Activated CD4-positive, alpha-beta T cell treated with anti-CD3 and anti-CD28 coated beads, Interleukin-2, amount 50 U/mL, for 16 hours (primary cell): Measurements from ENCODE around the gene TLE1.
"Not testable (repeated sequence)": the region's sequence is repeated elsewhere in the genome, so short reads cannot be mapped to it uniquely, and the experiment has no call there.

Experiments used
- DNase-seq: peaks from one replicate; pipeline ENCODE4 v3.0.0-alpha.2; 2020

TLE1 gene

DNA sequence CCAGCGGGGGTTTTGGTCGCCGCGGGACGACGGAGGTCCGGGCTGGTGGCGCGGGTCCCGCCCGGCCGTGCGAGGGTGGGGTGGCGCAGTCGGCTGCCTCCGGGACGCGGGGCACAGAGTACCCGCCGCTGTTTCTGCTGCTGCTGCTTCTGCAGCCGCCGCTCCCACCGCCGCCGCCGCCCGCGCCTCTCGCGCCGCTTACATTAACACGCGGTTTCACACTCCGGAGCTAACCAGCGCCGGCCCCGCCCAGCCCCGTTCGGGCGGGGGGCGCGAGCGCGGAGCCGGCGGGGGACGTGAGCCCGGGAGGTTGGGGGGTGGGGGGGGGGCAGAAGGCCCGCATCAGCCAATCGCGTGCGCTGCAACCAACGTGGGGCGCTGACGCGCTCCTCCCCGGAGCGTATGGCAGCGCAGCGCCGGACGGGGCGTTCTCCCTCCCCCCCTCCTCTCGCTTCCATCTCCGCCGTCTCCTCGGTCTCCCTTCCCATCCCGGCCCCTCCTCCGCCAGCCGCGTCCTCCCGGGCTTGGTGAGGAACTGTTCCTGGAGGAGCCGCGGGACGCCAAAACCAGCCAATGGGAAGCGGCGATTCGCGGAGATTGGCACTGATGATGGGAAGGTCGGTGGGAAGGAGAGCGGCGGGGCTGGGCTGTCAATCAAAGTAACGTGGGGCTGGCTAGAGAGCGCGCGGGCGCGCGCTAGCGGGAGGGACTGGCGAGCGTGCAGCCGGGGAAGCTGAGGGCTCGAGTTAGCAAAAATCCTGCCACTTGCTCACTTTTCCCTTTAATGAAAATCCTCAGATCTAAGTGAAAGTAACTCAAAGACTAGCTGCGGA lies at the start of gene TLE1:
Gene TLE1, minus strand, starts transcription at position 205 of the 833 bp plus-strand sequence. CDS start 1,307 bp downstream, outside the sequence.
- DNase-seq: peak; percentile 71

DNA sequence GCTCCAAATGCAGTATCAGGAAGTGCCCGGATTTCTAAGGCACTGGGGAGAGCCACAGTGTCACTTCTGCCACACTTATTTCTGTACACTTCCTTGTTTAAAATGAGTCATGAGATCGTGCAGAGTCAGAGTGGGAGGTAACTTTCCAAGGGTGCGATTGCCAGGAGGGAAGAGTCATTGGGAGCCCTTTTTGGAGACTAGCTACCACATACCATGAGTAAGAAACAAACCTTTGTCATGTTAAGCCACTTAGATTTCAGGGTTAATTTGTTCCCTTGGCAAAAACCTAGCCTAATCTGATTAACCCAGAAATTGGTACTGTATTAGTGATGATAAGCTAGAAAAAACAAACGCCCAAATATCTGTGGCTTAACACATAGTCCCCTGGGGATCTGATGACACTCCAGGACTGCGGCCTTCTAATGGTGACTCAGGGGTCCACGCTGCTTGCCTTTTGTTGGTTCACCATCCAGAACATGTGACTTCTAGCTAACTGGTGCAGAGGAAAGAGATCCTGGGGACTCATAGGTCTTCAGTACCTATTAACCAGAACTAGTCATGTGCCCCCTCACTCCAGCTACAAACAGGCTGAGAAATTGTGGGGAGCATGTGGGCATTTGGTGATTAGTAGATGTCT lies 48.6 kb upstream of the TLE1 start:
- DNase-seq: no peak

DNA sequence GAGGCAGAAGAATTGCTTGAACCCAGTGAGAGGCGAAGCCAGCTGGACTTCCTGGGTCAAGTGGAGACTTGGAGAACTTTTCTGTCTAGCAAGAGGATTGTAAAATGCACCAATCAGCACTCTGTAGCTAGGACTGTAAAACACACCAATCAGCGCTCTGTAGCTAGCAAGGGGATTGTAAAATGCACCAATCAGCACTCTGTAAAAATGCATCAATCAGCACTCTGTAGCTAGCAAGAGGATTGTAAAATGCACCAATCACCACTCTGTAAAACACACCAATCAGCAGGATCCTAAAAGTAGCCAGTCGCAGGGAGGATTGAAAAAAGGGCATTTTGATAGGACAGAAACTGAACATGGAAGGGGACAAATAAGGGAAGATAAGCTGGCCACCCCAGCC lies 41.2 kb upstream of the TLE1 start:
- not testable (repeated sequence) for DNase-seq

DNA sequence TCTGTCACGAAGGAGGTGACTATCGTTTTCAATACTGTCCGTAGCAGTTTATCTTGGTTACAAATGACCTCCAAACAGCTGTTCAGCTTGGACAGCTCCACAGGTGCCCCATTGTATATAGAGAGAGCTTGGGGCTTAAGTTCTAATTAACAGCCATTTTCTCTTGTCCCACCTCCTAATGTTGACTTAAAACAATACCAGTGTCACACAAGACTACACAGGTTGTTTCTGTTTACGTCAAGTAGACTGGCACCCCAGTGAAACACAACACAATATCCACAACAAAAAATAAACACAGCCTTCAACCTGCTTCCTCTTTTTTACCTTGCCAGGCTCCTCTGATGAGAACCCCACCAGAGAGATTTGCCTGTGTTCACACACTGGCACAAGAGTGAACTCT lies 39.8 kb upstream of the TLE1 start:
- no peak for DNase-seq

DNA sequence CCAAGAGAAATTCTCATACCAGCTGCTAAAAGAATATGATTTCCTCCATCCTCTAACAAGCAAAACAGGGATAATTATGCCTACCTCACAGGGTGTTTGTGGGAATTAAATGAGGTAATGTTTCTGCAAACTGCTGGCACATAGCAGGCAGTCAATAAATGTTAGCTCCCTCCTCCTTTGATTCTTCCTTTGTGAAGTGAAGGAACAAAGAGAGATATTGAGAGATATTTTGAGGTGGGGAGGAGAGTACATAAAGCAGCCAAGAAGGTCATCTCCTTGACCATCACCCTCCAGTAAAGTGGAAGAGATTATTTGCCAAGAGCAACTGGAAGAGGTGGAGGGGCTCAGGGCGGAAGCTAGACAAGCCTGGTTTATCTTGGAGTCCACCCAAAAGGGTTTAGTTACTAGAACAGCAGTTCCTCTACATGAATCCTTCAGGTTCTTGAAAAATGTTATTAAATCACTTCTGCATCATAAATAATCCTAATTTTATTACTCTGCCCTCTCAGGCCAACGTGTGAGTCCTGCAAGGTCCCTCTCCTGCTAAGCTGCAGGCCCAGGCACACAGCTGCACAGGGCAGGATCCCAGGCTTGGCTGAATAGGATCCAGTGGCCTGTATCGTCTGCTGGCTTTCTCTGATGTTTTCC lies 35.0 kb upstream of the TLE1 start:
- no peak for DNase-seq

DNA sequence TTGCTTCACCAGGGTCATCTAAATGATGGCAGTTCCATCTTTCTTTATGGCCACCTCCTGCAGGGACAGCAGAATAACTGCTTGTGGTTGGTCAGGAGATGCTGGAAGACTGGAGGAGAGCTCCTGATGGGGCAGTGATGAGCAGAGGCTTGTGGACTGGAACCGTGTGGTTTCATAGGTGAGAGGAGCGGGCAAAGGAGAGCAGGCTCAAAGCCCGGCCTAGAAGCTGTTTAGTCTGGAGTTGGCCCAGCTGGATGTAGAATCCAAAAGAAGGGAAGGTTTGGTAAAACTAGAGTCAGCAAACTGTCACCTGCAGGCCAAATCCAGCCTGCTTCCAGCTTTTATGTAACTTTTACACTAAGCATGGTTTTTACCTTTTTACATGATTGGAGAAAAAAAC lies 32.9 kb upstream of the TLE1 start:
- no peak for DNase-seq

DNA sequence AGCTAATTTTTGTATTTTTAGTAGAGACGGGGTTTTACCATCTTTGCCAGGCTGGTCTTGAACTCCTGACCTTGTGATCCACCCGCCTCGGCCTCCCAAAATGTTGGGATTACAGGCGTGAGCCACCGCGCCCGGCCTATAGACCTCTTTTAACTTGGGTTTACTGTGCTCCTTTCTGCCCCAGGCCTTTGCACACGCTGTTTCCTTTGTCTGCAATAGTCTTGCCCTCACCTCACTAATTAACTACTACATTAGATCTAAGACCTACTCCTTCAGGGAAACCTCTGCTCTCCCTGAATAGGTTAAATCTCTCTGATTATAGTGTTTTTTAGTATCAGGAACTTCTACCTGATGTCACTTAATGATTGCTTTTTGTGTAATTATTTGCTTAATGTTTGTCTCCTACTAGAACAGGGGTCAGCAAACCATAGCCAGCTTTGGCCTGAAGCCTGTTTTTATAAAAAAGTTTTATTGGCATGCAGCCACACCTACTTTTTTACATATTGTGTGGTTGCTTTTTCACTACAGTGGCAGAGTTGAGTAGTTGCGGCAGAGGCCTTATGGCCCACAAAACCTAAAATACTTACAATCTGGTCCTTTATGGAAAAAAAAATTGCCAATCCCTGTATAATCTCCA lies 31.2 kb upstream of the TLE1 start:
- no peak for DNase-seq

DNA sequence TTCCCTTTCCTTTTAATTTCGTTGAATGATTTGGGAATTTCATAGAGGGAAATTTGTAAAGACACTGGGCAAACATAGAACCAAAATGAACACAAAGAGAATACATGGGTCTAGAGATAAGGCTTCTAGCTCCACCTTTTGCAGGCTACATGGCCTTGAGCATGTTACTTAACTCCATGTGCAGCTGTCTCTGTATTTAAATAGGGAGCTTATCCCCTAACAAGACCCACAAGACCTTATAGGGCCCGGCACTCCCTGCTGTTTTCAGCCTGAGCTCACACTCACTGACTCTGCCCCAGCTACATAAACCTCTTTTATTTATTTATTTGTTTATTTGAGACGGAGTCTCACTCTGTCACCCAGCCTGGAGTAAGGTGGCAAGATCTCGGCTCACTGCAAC lies 30.6 kb upstream of the TLE1 start:
- no peak for DNase-seq

DNA sequence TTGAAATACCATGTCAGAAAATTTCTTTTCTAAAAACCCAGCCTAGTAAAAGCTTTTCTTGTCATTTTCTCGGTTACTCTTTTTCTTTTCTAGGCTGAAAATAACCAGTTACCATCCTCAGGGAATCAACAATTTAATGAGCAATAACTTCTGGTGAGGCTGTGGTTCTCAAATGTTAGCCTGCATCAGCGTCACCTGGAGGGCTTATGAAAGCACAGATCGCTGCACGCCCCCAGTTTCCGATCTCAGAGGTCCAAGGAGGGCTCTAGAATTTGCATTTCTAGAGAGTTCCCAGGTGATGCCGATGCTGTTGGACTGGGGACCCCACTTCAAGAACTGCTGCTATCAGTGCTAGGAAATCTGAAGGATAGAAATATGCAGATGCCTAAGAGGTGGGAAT lies 28.9 kb upstream of the TLE1 start:
- DNase-seq: no peak

DNA sequence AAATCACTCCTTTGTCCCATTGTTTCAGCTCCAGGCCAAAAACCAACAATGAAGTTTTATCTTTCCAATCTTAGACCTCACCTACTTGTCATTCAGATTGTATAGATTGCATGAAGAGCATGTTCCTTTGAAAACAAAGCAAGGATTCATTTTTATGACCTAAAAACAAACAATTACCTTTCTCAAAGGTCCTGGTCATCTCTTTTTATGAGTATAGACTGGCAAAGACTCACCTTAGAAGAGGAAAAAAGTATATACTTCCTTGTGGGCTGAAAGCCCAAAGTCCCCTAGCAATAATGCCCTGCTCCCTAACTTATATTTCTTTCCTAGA lies 28.4 kb upstream of the TLE1 start:
- DNase-seq: no peak

DNA sequence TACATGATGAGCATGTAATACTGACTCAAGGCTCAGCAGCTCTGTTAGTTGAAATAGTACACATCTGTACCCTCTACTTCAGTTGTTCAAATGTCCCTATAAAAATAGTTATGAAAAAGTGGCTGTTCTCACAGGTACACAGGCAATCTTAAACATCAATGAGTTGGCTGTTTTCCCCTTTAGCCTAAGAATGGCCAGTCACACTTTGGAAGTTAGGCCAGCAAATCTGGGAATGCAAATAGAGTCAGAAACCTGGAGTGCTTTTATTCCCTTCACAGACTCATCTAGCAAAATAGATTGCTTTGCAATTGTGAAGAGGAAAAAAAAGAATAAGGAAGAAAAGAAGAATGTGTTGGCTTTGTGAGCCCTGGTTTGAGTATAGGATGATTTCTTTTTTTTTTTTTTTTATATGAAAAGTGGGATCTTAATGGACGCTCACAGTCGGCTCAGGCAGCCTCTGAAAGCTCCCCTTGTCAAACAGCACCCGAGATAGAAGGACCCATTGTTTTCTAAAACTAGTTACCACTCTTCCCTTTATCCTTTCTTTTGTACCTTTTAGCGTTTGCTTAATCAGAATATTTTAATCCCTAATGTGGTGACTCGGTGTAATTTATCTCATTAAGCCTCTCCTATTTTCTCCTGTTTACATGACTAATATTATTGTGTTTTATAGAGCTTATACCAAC lies 27.9 kb upstream of the TLE1 start:
- DNase-seq: no peak

DNA sequence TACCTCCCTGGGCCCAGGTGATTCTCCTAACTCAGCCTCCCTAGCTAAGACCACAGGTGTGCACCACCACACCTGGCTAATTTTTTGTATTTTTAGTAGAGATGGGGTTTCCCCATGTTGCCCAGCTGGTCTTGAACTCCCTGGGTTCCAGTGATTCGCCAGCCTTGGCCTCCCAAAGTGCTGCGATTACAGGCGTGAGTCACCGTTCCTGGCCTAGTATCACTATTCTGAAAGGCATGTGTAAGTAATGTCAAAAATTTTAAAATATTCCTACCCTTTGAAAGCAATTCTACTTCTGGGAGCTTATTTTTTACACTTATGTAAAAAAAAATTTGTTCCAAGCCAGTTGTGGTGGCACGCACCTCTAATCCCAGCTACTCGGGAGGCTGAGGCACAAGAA lies 27.1 kb upstream of the TLE1 start:
- no peak for DNase-seq

DNA sequence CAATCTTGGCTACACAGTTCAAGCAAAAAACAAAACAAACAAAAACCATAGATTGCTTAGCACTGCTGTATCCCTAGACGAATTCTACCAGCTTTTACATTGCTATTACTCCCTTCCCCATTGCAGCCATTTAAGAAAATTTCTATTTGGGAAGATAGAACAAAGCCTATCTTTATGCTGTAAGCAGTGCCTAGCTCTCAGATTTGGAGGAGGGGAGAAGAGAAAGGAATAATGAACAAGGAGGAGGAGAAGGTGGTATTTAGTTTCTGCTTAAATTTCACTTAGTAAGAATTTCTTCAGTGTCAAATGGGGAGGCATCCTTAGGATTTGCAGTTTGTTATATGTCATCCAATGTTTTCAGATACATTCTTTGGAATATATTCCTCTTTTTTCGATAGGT lies 16.2 kb upstream of the TLE1 start:
- DNase-seq: no peak

DNA sequence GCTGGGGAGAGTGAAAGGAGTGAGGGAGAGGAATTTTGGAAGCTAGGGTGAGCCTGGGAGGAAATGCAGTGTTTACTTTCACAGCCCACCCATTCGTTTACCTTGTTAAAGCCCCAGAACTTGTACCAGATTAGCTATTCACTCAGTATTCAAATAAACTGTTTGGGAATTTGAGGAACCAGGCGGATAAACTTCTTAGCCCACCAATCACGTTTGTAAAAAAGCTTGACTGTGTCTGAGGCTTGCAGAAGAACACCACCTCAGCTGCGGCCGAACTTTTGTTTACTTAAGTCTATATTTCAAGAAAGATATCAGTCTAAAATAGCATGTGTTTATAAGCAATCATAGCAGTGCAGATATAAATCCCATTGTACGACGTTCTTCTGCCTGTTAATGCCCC lies 5.2 kb upstream of the TLE1 start:
- DNase-seq: no peak

DNA sequence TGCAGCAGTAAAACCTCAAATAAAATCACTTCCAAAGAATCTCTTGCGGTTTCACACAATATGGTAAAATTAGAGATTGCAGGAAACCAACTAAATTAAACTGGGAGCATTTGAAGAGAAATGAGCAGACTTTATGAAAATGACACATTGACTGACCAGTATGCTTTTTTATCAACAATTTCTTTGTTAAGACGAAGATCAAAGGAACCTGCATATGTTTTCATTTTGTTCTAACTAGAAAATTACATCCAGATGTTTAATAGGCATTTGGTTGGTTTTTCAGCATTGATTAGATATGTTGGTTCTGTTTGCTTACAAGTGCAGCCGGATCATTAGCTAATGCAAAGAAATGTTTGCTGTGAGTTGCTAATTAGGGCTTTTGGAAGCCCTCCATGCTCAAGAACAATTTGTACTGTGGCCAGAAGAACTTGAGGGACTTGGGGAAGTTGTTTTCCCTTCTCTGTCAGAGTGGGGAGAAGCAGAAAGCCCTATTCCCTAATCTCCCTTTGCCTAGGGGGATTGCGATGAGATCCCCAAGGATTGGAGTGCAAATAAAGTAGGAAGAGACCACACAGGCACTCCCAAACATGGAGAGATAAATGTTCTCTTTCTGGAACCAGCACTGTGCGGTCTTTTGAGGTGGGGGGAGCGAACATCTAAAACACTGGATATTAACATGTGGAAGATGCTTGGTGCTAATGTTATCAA lies 4.5 kb upstream of the TLE1 start:
- DNase-seq: no peak

DNA sequence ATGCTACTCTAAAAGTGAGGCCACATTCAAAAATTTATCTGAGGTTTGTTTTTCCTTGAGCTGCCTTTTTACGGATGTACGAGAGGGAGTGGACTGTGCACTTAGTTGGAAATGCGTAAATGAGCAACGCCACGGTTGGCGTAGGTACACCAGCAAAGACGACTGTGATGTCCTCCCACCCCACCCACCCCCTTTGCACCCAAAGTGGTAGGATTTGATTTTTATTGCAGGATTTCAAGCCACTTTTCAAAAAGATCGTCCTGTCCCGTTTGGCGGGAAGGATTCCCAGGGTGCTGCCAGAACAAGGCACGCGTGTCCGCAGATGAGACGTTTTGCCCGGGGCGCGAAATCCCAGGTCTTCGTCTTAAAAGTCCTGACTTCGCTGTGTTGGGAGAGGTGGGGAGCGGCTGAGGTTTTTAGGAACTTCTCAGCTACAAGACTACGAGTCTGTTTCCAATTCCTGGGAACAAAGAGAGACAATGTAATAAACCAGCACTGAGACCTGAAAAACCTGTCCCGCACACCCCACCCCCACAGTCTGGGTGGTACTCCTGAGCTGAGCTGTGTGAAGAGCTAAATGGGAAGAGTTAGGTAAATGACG lies 1.0 kb upstream of the TLE1 start:
- no peak for DNase-seq

DNA sequence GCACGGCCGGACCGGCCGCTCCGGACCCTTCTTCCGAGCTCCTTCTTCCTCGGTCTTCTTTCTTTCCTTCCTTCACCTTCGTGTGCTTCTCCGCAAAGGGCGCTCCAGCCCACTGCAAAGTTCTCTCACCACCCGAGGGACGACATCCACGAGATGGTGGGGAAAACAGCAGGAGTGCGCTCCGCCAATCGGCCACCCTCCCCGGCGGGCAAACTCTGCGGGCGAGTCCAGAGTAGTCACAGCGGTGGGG lies 329 bp downstream of the TLE1 start:
- DNase-seq: not testable (repeated sequence)

DNA sequence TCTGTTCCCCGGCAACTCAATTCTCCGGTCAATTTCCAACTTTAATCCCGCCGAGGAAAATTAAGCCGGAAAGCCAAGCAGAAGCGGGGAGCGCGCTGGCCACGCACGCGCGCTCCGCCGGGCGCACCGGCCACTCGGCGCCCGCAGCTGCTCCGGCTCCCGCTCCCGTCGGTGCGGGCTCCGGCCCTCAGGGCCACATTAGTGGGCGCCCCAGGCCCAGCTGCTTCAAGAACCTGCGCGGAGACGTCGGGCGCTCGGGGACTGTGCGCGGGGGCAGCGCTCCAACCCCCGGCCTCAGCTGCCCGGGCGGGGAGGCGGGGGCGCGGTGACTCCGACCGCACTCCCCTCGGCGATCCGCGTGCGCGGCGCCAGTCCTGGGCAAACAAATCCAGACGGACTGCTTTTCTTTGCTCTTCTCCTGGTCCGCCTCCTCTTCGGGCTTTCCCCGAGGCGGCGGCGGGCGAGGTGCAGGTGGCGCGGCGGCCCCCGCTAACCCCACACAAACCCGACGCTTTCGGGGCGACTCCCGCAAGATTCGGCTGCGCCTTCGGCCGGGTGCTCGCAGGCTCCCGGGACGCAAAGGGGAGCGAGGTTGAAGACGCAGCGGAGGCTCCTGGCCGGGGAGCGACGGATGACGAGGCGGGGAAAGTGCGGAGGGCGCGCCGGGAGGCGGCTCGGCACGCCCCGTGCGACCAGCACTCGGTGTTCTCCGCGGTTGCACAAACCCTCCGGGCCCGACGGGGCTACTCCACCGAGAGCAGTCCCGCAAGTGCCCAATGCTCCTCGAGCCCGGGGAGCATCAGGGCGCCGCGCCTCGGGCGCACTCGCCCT lies 870 bp downstream of the TLE1 start:
- peak; percentile 8 for DNase-seq

DNA sequence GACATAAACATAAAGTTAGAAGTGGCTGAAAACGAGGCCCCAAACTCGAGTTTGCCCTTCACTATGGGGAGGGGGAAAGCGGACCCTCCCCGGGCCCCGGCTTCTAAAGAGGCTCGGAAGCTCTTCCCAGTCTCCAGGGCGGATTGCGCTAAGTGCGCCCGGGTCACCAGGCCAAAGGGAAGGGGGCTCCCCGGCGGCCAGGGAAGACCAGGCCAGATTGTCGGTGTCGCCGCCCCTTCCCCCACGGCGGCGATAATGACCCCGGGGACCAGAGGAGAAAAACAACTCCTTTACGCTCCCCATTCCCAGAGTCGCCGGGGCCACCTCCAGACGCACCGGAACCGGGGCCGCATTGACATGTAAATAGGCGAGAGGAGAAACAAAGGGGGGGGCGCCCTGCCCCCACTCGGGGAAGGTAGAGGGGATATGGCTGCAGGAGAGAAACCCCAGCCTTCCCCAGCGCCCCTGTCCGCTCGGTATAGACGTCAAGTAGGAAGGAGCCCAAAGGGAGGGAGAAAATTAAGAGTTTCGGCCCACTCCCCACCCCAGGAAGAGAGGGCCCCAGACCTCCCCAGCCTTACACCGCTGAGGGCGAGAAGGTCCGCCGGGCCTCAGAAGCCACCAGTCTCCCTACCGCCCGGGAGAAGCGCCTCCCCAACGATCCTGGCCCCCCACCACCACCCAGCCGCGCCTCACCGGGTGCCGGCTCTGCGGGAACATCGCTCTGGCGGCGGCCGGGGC lies 1.7 kb downstream of the TLE1 start:
- DNase-seq: no peak

DNA sequence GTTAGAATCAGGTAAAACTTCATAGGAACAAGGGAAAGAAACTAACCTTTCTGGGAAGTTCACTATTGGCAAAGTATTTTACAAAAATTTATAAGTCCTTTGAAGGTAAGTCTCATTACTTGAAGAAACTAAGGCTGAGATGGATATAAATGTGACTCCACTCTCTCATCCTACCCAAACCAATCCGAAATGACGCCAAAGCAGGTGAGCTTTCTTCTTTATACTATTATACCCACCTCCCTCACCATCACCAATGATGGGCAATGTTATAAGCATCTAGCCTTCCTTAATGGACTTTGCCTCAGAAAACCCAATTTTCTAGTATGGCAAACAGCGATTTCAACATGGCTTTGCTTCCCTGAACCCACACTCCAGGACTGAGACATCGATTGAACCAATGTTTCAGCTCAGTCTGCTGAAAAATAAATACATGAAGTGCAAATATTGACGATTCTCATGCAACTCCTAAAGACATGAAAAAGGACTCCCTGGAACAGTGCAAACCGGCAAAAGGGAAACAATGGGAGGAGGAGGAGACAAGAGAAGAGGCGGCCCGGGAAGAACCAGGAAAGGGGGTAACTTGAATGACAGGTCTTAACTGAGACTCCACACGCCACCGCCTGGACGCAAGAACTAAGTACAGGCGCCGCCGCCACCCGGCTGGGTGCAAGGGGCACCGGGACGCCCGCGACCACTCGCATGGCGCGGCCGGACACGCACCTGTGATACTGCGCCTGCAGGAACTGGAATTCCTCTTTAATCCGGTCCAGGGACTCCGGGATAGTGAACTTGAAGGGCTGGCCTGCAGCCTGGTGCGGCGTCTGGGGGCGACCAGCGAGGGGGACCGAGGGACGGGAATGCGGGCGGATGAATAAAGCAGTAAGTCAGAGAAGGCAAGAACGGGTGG lies 2.5 kb downstream of the TLE1 start:
- peak; percentile 12 for DNase-seq
